H1 (cell line): ENCODE results near the gene H2AZ2. TPM values are rescaled to one million over a fixed set of nuclear protein-coding genes. Genes with fewer than 3 reads are reported as not detected.

Source experiments
- CTCF ChIA-PET: fragments of 300-600 bp; sonication (Branson Sonifier 250); formaldehyde crosslinking; loops from one replicate; lab custom pipeline; 2021; ENCODE audit not compliant: partially characterized antibody; lab: Charles Lee
- POLR2A ChIA-PET: fragments of 300-600 bp; sonication (Branson Sonifier 250); formaldehyde crosslinking; loops from one replicate; lab custom pipeline; 2021; ENCODE audit warnings: inconsistent platforms; ENCODE audit not compliant: partially characterized antibody; lab: Charles Lee
- DNase-seq, 2 experiments: peaks; one replicate each; pipeline versions ENCODE4 v3.0.0 to v3.0.0-alpha.2; 2010 to 2022; ENCODE audit warnings: low spot score in 2 of 2, low read depth in 1 of 2, mixed read lengths in 1 of 2
- FAIRE-seq: peaks from 2 replicates; lab custom pipeline; 2011; peaks lifted over from hg19 to GRCh38; lab: Jason Lieb, UNC
- H2AFZ ChIP-seq: 2 replicates; pipeline ENCODE4 v1.8.1; 2012; ENCODE audit warnings: low read length, inconsistent platforms
- H2AK5ac ChIP-seq: 2 replicates; pipeline ENCODE4 v1.6.1; 2013; ENCODE audit warnings: low read depth, low read length
- H2BK120ac ChIP-seq: replicated peaks from 2 replicates; pipeline ENCODE3; 2013; ENCODE audit warnings: low read depth, low read length, inconsistent platforms
- H2BK12ac ChIP-seq: 2 replicates; pipeline ENCODE4 v1.6.1; 2013; ENCODE audit warnings: low read depth, low read length
- H2BK15ac ChIP-seq: 2 replicates; pipeline ENCODE4 v1.6.1; 2013; ENCODE audit warnings: low read length
- H2BK20ac ChIP-seq: 2 replicates; pipeline ENCODE4 v1.6.1; 2013; ENCODE audit warnings: low read length
- H2BK5ac ChIP-seq: 2 replicates; pipeline ENCODE4 v1.6.1; 2013; ENCODE audit warnings: low read depth, low read length
- H3K14ac ChIP-seq: 2 replicates; pipeline ENCODE4 v1.6.1; 2013; ENCODE audit warnings: inconsistent platforms; ENCODE audit not compliant: insufficient read length
- H3K18ac ChIP-seq: 2 replicates; pipeline ENCODE4 v1.6.1; 2013; ENCODE audit warnings: low read length; ENCODE audit errors: extremely low read depth
- H3K23ac ChIP-seq: 2 replicates; pipeline ENCODE4 v1.6.1; 2013; ENCODE audit warnings: inconsistent platforms; ENCODE audit not compliant: insufficient read length
- H3K23me2 ChIP-seq: 2 replicates; pipeline ENCODE4 v1.6.1; 2013; ENCODE audit warnings: low read depth, low read length
- H3K27ac ChIP-seq: 2 replicates; pipeline ENCODE4 v1.6.1; 2011; ENCODE audit warnings: low read depth, low read length, inconsistent platforms
- H3K27me3 ChIP-seq, 4 experiments: replicated peaks in 1 of 4; 1 replicate in 1 of 4; 2 replicates in 3 of 4; pipeline versions ENCODE4 v1.6.1 to v1.8.1; 2011 to 2013; ENCODE audit warnings: low read length in 3 of 4, mild to moderate bottlenecking in 3 of 4, inconsistent platforms in 2 of 4, mixed read lengths in 2 of 4, moderate library complexity in 1 of 4; ENCODE audit not compliant: control insufficient read depth in 3 of 4, insufficient read depth in 3 of 4; ENCODE audit errors: extremely low read depth in 1 of 4
- H3K36me3 ChIP-seq, 4 experiments: 2 replicates each; pipeline versions ENCODE4 v1.6.1 to v1.8.1; 2011 to 2013; ENCODE audit warnings: mild to moderate bottlenecking in 4 of 4, low read length in 3 of 4, moderate library complexity in 2 of 4, control low read depth in 1 of 4, inconsistent platforms in 1 of 4; ENCODE audit not compliant: insufficient read depth in 4 of 4, control insufficient read depth in 2 of 4
- H3K4ac ChIP-seq: replicated peaks from 2 replicates; pipeline ENCODE3; 2013; ENCODE audit warnings: low read length, low read depth, mixed read lengths, inconsistent platforms; ENCODE audit not compliant: insufficient read length
- H3K4me1 ChIP-seq, 4 experiments: replicated peaks in 1 of 4; 1 replicate in 1 of 4; 2 replicates in 3 of 4; pipeline versions ENCODE4 v1.6.1 to v1.8.1; 2011 to 2013; ENCODE audit warnings: low read length in 3 of 4, inconsistent platforms in 2 of 4, mixed read lengths in 1 of 4; ENCODE audit not compliant: insufficient read depth in 4 of 4, control insufficient read depth in 3 of 4
- H3K4me2 ChIP-seq, 2 experiments: 2 replicates each; pipeline versions ENCODE4 v1.6.1 to v1.8.1; 2011 to 2013; ENCODE audit warnings: low read depth in 2 of 2, low read length in 2 of 2, control low read depth in 1 of 2, inconsistent platforms in 1 of 2, mild to moderate bottlenecking in 1 of 2; ENCODE audit not compliant: insufficient read depth in 1 of 2
- H3K4me3 ChIP-seq, 4 experiments: fragments of 200-600, 300-600 bp in 1 of 4; sonication (generic), shearing (Covaris generic), sonication (Bioruptor Twin) in 1 of 4; 2 replicates each; pipeline versions ENCODE4 v1.5.1 to v1.8.1; 2011 to 2016; ENCODE audit warnings: low read length in 4 of 4, low read depth in 3 of 4, control low read depth in 2 of 4, inconsistent platforms in 2 of 4, mild to moderate bottlenecking in 2 of 4, mixed read lengths in 1 of 4, moderate library complexity in 1 of 4; ENCODE audit not compliant: insufficient read depth in 2 of 4; ENCODE audit errors: extremely low read depth in 1 of 4
- H3K56ac ChIP-seq: replicated peaks from 2 replicates; pipeline ENCODE3; 2013; ENCODE audit warnings: low read depth, mild to moderate bottlenecking, mixed read lengths, low read length, inconsistent platforms; ENCODE audit not compliant: insufficient read length
- H3K79me1 ChIP-seq: 2 replicates; pipeline ENCODE4 v1.6.1; 2013; ENCODE audit warnings: low read depth, low read length, control low read depth
- H3K79me2 ChIP-seq, 2 experiments: 2 replicates each; pipeline versions ENCODE4 v1.6.1 to v1.8.1; 2012 to 2013; ENCODE audit warnings: low read length in 2 of 2, mild to moderate bottlenecking in 2 of 2, inconsistent platforms in 1 of 2; ENCODE audit not compliant: insufficient read depth in 2 of 2, control insufficient read depth in 1 of 2
- H3K9ac ChIP-seq, 4 experiments: replicated peaks in 1 of 4; 1 replicate in 1 of 4; 2 replicates in 3 of 4; pipeline versions ENCODE4 v1.6.1 to v1.8.1; 2011 to 2013; ENCODE audit warnings: low read depth in 3 of 4, low read length in 3 of 4, control low read depth in 2 of 4, mild to moderate bottlenecking in 2 of 4, moderate library complexity in 2 of 4, inconsistent platforms in 1 of 4; ENCODE audit errors: extremely low read depth in 1 of 4
- H3K9me3 ChIP-seq, 2 experiments: 2 replicates each; pipeline versions ENCODE4 v1.6.1 to v1.8.1; 2012 to 2013; ENCODE audit warnings: mild to moderate bottlenecking in 2 of 2, moderate library complexity in 2 of 2, control low read depth in 1 of 2, inconsistent platforms in 1 of 2, low read depth in 1 of 2, low read length in 1 of 2, mixed read lengths in 1 of 2; ENCODE audit not compliant: insufficient read depth in 2 of 2
- H4K20me1 ChIP-seq, 2 experiments: replicated peaks in 1 of 2; 2 replicates each; pipeline versions ENCODE3 to v1.8.1; 2011 to 2013; ENCODE audit warnings: inconsistent platforms in 2 of 2, low read length in 2 of 2, mild to moderate bottlenecking in 1 of 2; ENCODE audit not compliant: insufficient read depth in 2 of 2, control insufficient read depth in 1 of 2
- H4K5ac ChIP-seq: 2 replicates; pipeline ENCODE4 v1.6.1; 2013; ENCODE audit warnings: low read length, low read depth, mixed read lengths, inconsistent platforms; ENCODE audit not compliant: insufficient read length
- H4K8ac ChIP-seq: 2 replicates; pipeline ENCODE4 v1.8.0; 2013; ENCODE audit warnings: mild to moderate bottlenecking, moderate library complexity, low read length, inconsistent platforms; ENCODE audit not compliant: insufficient read depth; ENCODE audit errors: extremely low read depth
- H4K91ac ChIP-seq: replicated peaks from 2 replicates; pipeline ENCODE3; 2013; ENCODE audit warnings: low read length, mixed read lengths, inconsistent platforms; ENCODE audit not compliant: insufficient read length
- CEBPB ChIP-seq: IDR thresholded peaks from 2 replicates; pipeline ENCODE4 v1.6.1; 2012; ENCODE audit warnings: low read depth, low read length
- EGR1 ChIP-seq: IDR thresholded peaks from 2 replicates; pipeline ENCODE4 v1.6.1; 2011; ENCODE audit warnings: low read depth, low read length, borderline replicate concordance
- KDM5A ChIP-seq: fragments of 200-600 bp; IDR thresholded peaks from 2 replicates; pipeline ENCODE4 v1.7.1; 2012; ENCODE audit warnings: mild to moderate bottlenecking, low read length, inconsistent platforms, mixed read lengths
- POU5F1 ChIP-seq: IDR thresholded peaks from 2 replicates; pipeline ENCODE4 v1.6.1; 2011; ENCODE audit warnings: low read depth, mild to moderate bottlenecking, low read length, moderate library complexity
- RNF2 ChIP-seq: fragments of 200-900, 300-1000 bp; sonication (generic); IDR thresholded peaks from 2 replicates; pipeline ENCODE4 v1.7.1; 2016; ENCODE audit warnings: borderline replicate concordance, low read depth, mild to moderate bottlenecking, antibody characterized with exemption, low read length; ENCODE audit not compliant: poor library complexity, severe bottlenecking; ENCODE audit errors: missing control alignments
- SP2 ChIP-seq: IDR thresholded peaks from 2 replicates; pipeline ENCODE4 v1.6.1; 2012; ENCODE audit warnings: mild to moderate bottlenecking, low read length, inconsistent platforms
- TEAD4 ChIP-seq: IDR thresholded peaks from 2 replicates; pipeline ENCODE4 v1.6.1; 2012; ENCODE audit warnings: low read depth, low read length, inconsistent platforms, mixed read lengths
- ZNF274 ChIP-seq: IDR thresholded peaks from 2 replicates; pipeline ENCODE4 v1.7.0; 2012; ENCODE audit warnings: low read length, borderline replicate concordance; ENCODE audit errors: extremely low read depth
- WGBS, 2 experiments: shearing (Covaris generic) in 1 of 2; methylation state at CpG; one replicate each; pipeline versions ENCODE4 v1.1.6 to v1.1.7; 2013 to 2015; ENCODE audit warnings: low lambda C conversion rate in 2 of 2, mixed read lengths in 2 of 2, inconsistent platforms in 1 of 2, low coverage in 1 of 2, missing lambda C conversion rate in 1 of 2; ENCODE audit not compliant: insufficient replicate concordance in 2 of 2, insufficient coverage in 1 of 2, insufficient read length in 1 of 2; ENCODE audit errors: extremely low coverage in 1 of 2, missing lambda C conversion rate in 1 of 2; 5-methylcytosine and 5-hydroxymethylcytosine counted together
- polyA plus RNA-seq, 7 experiments: library from polyadenylated mRNA; depleted of rRNA in 3 of 7; stranded (reverse) in 5 of 7; unstranded in 2 of 7; fragments of >200 nt in 5 of 7; fragments of 200-250 nt in 2 of 7; gene quantifications; 1 replicate in 5 of 7; 2 replicates in 1 of 7; 4 replicates in 1 of 7; pipeline versions ENCODE4 v1.2.1 to v1.2.3, GENCODE V29; 2011 to 2013; ENCODE audit warnings: missing spikeins in 2 of 7, mixed read lengths in 2 of 7
- total RNA-seq: library from RNA; stranded (reverse); fragmentation: NEBNext Ultra II Directional; extraction: Animal tissue kit (Norgen Biotek cat#: 25700); gene quantifications from 2 replicates; pipeline ENCODE4 v1.2.1, GENCODE V29; 2021
- TF ChIP-seq, protein P1 (sequence below): IDR thresholded peaks from 2 replicates; pipeline ENCODE4 v1.6.1; 2012; ENCODE audit warnings: low read length, inconsistent platforms

The H2AZ2 gene
- total and polyA plus RNA-seq, 2 of the 8 experiments (the other 6 are each of a cell fraction or from before 2014, with no cell fraction given) = 168 to 187 TPM

DNA sequence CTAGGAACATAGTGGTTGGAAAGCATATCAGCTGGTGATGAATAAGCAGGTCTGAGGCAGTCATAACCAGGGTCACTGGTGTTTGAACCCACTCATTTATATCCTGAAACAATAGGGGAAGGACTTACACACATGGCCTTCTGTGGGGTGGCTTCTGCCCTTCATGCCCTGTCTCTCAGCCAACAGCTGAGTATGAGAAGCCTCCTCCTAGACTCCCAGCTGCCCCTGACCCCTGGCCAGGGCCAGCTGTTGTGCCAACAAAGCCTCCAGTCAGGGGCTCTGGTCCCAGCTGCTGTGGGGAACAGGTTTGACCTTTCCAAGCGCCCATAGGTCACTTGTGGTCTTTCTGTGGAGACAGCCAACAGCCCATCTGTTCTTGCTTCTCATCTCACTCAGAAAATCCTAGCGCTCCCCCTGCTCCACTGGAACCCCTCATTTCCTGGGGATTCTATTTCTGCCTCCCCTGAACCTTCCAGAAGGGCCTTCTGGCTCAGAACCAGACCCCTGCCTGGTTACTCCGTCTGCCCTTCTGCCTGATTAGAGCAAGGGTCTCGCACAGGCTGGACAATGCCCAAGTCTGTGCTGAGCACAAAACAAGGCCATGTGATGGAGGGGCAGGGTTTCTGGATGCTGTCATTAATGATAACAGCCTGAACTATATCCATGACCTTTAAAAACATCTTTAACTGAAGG lies 47.1 kb upstream of the H2AZ2 start:
- Histone ChIP-seq H4K5ac (no peak overlapping the region), H3K4me1 (no peaks in the 10 kb centered on the region), H3K4me3 (no peak overlapping the region), H3K23ac (no peak overlapping the region), H4K20me1 (no peaks in the 10 kb centered on the region), H3K27me3 (no peaks in the 10 kb centered on the region; a peak in 2 of 7 replicates), H3K27ac (no peak overlapping the region), H2AK5ac (no peak overlapping the region), H3K18ac (no peak overlapping the region), H3K79me1 (no peaks in the 10 kb centered on the region), H3K79me2 (no peaks in the 10 kb centered on the region), H2AFZ (no peak overlapping the region), H3K14ac (no peak overlapping the region), H2BK120ac (no peak overlapping the region), H2BK5ac (no peak overlapping the region), H2BK12ac (no peak overlapping the region), H3K4ac (no peak overlapping the region), H3K9me3 (peaks cover 0 to 4% of the 10 kb centered on the region in 2 experiments; a peak in 1 of 4 replicates), H3K36me3 (no peaks in the 10 kb centered on the region), H3K23me2 (no peaks in the 10 kb centered on the region), H4K8ac (no peak overlapping the region), H2BK20ac (no peak overlapping the region), H3K56ac (no peak overlapping the region), H4K91ac (no peak overlapping the region), H2BK15ac (no peak overlapping the region), H3K9ac (no peak overlapping the region), H3K4me2 (no peak overlapping the region)
- DNase-seq (no peak), FAIRE-seq (no peak)
- ChIA-PET CTCF (interaction anchor here (0.6 to 1.8 kb wide), 4 partner anchors 10 to 115 kb away, joined by 3 to 4 read pairs (median 3); no protein-coding TSS in a partner anchor), POLR2A (interaction anchor here (0.7 to 2.7 kb wide), 3 partner anchors 10 to 98 kb away, joined by 3 to 14 read pairs (median 3); partner anchors contain the start of gene PURB)
- WGBS, 2 experiments = 90% methylated on average over 4 of the region's 4 CpGs; no CpG with 5 or more reads in 1 of the 2 experiments
- TF ChIP-seq, protein P1, sequence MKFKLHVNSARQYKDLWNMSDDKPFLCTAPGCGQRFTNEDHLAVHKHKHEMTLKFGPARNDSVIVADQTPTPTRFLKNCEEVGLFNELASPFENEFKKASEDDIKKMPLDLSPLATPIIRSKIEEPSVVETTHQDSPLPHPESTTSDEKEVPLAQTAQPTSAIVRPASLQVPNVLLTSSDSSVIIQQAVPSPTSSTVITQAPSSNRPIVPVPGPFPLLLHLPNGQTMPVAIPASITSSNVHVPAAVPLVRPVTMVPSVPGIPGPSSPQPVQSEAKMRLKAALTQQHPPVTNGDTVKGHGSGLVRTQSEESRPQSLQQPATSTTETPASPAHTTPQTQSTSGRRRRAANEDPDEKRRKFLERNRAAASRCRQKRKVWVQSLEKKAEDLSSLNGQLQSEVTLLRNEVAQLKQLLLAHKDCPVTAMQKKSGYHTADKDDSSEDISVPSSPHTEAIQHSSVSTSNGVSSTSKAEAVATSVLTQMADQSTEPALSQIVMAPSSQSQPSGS = no peak
- TF ChIP-seq KDM5A (no peak), TEAD4 (no peak), EGR1 (no peak), ZNF274 (no peak), SP2 (no peak), CEBPB (no peak), POU5F1 (no peak), RNF2 (no peak)
